Tibial nerve (tissue), 4 donors: ENCODE data around the gene KCNK17. TPM values are rescaled to one million over a fixed set of nuclear protein-coding genes. Genes with fewer than 3 reads are reported as not detected.

Experiments
- DNase-seq, 2 donors: peaks; one replicate each; pipeline ENCODE4 v3.0.0-alpha.2; 2019; ENCODE audit warnings: low spot score in 2 of 2
- H3K27ac ChIP-seq, 4 donors: fragments of 200-600 bp; sonication (generic) in 3 of 4; one replicate each; pipeline ENCODE4 v1.5.1; 2017 to 2019; ENCODE audit warnings: mild to moderate bottlenecking in 1 of 4
- H3K27me3 ChIP-seq, 2 donors: fragments of 200-600 bp; sonication (generic) in 1 of 2; one replicate each; pipeline versions ENCODE4 v1.5.1 to v1.6.0; 2017 to 2019
- H3K36me3 ChIP-seq, 3 donors: fragments of 200-600 bp; sonication (generic); one replicate each; pipeline ENCODE4 v1.5.1; 2018 to 2019
- H3K4me1 ChIP-seq, 4 donors: fragments of 200-600 bp; sonication (generic) in 3 of 4; one replicate each; pipeline ENCODE4 v1.5.1; 2017 to 2019
- H3K4me3 ChIP-seq, 4 donors: fragments of 200-600 bp; sonication (generic) in 3 of 4; one replicate each; pipeline ENCODE4 v1.5.1; 2017 to 2019; ENCODE audit warnings: mild to moderate bottlenecking in 1 of 4, moderate library complexity in 1 of 4
- H3K9me3 ChIP-seq, 4 donors: fragments of 200-600 bp; sonication (generic) in 3 of 4; one replicate each; pipeline ENCODE4 v1.5.1; 2017 to 2019
- CTCF ChIP-seq, 5 experiments: fragments of 200-600 bp in 3 of 5; fragments of 450-650 bp in 2 of 5; sonication (generic) in 3 of 5; IDR thresholded peaks; one replicate each; pipeline ENCODE4 v1.5.1; 2016 to 2019; ENCODE audit warnings: antibody characterized with exemption in 5 of 5, mild to moderate bottlenecking in 3 of 5, moderate library complexity in 2 of 5
- EP300 ChIP-seq, 2 donors: sonication (generic); formaldehyde crosslinking; IDR thresholded peaks; one replicate each; pipeline ENCODE4 v1.6.1; 2017; ENCODE audit warnings: antibody characterized with exemption in 2 of 2, mild to moderate bottlenecking in 1 of 2
- POLR2A ChIP-seq, 2 donors: fragments of 450-650 bp; IDR thresholded peaks; one replicate each; pipeline ENCODE4 v1.6.1; 2017; ENCODE audit warnings: antibody characterized with exemption in 2 of 2, mild to moderate bottlenecking in 2 of 2, moderate library complexity in 2 of 2
- WGBS, 2 donors: methylation state at CpG; one replicate each; pipeline ENCODE4 v1.1.5; 2018; 5-methylcytosine and 5-hydroxymethylcytosine counted together
- total RNA-seq, 4 donors: library from RNA; depleted of rRNA; stranded (reverse); fragments of >200 nt; gene quantifications; one replicate each; pipeline ENCODE4 v1.1.0, GENCODE V29; 2016

KCNK17 gene
- total RNA-seq, 4 donors from 2014 or later, result 1.1 to 1.7 TPM; not detected in 2

- no peaks in the 10 kb centered on the region for H3K36me3 ChIP-seq
- no peak overlapping the region for H3K4me3 ChIP-seq
- no peaks in the 10 kb centered on the region for H3K9me3 ChIP-seq
- no peaks in the 10 kb centered on the region for H3K27me3 ChIP-seq
- no peak for DNase-seq
- H3K27ac ChIP-seq, result no peak overlapping the region
- TF ChIP-seq POLR2A (IDR thresholded peaks at IDR 0.05) (no peak), CTCF (IDR thresholded peaks at IDR 0.05) (peak in 2 of 5 experiments; percentile 17 to 19)
- H3K4me1 ChIP-seq, result peaks cover 0 to 41% (median 13%) of the 10 kb centered on the region in 4 donors
- 42 to 63% methylated on average over 7 of the region's 7 CpGs for WGBS, 2 donors
Measured at GRCh38 chr6:39301606-39302005, 12.6 kb downstream of the KCNK17 start.

DNA sequence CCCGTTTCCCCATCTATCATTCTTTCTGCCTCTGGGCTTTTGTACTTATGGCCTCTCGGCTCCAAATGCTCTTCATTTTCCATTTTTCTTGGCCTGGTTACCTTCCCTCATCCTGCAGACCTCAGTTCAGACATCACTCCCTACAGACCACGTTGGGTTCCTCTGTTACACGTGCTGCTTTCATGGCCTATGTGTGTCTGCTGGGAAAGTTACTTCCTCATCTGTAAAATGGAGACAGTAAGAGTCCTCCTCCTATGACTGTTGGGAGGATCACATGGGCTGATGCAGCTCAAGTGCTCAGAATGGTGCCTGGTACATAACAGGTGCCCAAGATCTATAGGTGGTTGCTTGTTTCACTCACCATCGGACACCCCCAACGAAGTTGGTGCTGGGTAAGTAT is 13.5 kb downstream of the KCNK17 start:
- Histone ChIP-seq H3K9me3 (no peaks in the 10 kb centered on the region), H3K27me3 (no peaks in the 10 kb centered on the region), H3K36me3 (no peaks in the 10 kb centered on the region), H3K27ac (no peak overlapping the region), H3K4me1 (peaks cover 0 to 49% (median 18%) of the 10 kb centered on the region in 4 donors), H3K4me3 (no peak overlapping the region)
- DNase-seq, result no peak
- TF ChIP-seq EP300 (IDR thresholded peaks at IDR 0.05) (no peak), CTCF (IDR thresholded peaks at IDR 0.05) (no peak), POLR2A (IDR thresholded peaks at IDR 0.05) (no peak)
- 81 to 84% methylated on average over 6 of the region's 6 CpGs for WGBS, 2 donors

- TF ChIP-seq EP300 (IDR thresholded peaks at IDR 0.05) (no peak), CTCF (IDR thresholded peaks at IDR 0.05) (no peak)
- Histone ChIP-seq H3K27ac (peak overlapping the region in 3 of 4 donors; percentile 41 to 82 (median 71)), H3K36me3 (no peaks in the 10 kb centered on the region), H3K27me3 (no peaks in the 10 kb centered on the region), H3K4me1 (peaks cover 0 to 62% (median 26%) of the 10 kb centered on the region in 4 donors), H3K4me3 (no peak overlapping the region), H3K9me3 (no peaks in the 10 kb centered on the region)
- 54 to 60% methylated on average over 8 of the region's 10 CpGs for WGBS, 2 donors
- no peak for DNase-seq
Measured at GRCh38 chr6:39298061-39298460, 16.2 kb downstream of the KCNK17 start.

- no peak for TF ChIP-seq POLR2A (IDR thresholded peaks at IDR 0.05)
- TF ChIP-seq CTCF (IDR thresholded peaks at IDR 0.05), result no peak
- peak in 1 of 2 donors; percentile 51 for TF ChIP-seq EP300 (IDR thresholded peaks at IDR 0.05)
- peaks cover 0 to 54% (median 20%) of the 10 kb centered on the region in 4 donors for H3K4me1 ChIP-seq
- 38 to 50% methylated on average over 16 to 18 of the region's 18 CpGs for WGBS, 2 donors
- no peaks in the 10 kb centered on the region for H3K36me3 ChIP-seq
- H3K27me3 ChIP-seq, result no peaks in the 10 kb centered on the region
- DNase-seq, result peak; percentile 51 to 58
- no peaks in the 10 kb centered on the region for H3K9me3 ChIP-seq
- H3K27ac ChIP-seq, result peak overlapping the region; percentile 34 to 82 (median 56)
- H3K4me3 ChIP-seq, result no peak overlapping the region
Measured at GRCh38 chr6:39296745-39297640, 17.2 kb downstream of the KCNK17 start.

DNA sequence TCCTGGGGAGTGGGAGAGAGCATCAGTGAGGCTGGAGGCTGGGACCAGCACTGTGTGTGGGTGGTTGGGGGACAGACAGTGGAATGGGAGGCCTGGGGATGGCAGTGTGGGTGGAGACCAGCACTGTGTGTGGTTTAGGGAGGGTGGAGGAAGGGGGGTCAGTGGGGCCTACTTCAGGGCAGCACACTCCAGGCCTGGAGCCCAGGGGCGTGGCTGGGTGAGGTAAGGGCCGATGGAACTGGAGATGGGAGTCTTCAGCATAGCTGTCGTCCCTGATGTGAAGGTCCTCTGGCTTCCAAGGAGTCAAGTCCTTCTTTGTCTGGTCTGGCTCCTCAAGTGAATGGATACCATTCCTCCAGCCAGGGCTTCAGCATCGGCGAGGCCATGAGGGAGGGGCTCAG is 18.6 kb downstream of the KCNK17 start:
- Histone ChIP-seq H3K4me1 (peaks cover 0 to 48% (median 20%) of the 10 kb centered on the region in 4 donors), H3K27ac (peak overlapping the region; percentile 1 to 82 (median 52)), H3K27me3 (no peaks in the 10 kb centered on the region), H3K4me3 (no peak overlapping the region), H3K9me3 (no peaks in the 10 kb centered on the region), H3K36me3 (no peaks in the 10 kb centered on the region)
- DNase-seq, result peak; percentile 63 to 65
- no peak for TF ChIP-seq CTCF (IDR thresholded peaks at IDR 0.05)
- WGBS, 2 donors, result 32 to 33% methylated on average over 5 of the region's 5 CpGs
